NK-92 (cell line): ENCODE results near the gene SLC15A4.

Experiments
- DNase-seq: peaks from one replicate; lab custom pipeline; 2025; ENCODE audit not compliant: unreplicated experiment; lab: John Stamatoyannopoulos, UW

SLC15A4 gene

GRCh38 chr12:128755566-128755965 lies 68.2 kb downstream of the SLC15A4 start:
- DNase-seq = no peak

DNA sequence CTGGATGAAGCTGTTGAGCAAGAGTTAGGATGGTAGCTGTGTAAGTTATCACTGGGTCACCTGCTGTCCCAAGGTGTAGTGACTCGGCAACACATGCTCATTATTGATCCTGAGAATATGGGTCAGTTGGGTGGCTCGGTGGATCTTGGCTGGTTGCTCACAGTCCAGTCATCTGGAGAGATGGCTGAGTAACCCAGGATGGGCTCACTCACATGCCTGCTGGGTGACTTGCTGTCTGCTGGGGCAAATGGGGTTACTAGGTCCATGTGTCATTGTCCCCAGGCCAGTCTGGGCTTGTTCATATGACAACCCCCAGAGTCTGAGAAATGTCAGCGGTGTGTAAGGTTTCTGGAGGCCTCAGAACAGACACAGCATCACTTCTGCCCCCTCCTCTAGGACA lies 69.5 kb downstream of the SLC15A4 start:
- DNase-seq = no peak

DNA sequence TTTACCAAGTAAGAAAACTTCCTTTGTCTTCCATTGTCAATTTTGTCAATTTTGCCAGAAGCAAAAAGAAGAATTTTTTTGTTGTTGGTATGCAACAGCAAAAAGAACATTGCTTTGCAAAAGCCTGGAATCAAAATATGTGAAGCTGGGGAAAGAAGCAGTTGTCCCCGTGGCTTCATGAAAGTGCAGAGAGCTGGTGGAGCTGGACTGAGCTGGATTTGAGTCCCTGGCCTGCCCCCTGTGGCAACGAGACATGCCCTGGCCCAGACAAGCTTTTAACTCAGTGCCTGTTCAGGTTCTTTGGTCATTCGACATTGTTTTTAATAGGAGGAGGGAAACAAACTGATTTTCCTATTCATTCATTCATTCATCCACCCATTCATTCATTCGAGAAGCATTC lies 70.3 kb downstream of the SLC15A4 start:
- DNase-seq = no peak

DNA sequence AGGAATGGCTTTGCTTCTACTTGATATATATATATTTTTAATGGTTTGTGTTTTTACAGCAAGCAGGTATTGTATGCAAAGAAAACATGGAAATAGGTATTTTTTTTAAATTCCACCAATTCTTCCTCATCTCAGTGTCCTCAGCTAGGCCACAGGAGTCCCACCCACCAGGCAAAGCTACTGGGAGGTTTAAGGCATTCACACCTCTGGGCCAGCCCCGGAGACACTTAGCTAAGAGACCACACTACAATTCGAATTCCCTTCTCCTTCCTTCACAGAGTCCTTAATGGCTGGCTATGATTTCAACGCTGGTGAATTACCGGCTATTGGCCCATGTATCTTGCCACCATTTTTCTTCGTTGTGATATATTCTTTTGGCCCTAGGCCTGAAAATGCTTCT lies 71.4 kb downstream of the SLC15A4 start:
- no peak for DNase-seq

DNA sequence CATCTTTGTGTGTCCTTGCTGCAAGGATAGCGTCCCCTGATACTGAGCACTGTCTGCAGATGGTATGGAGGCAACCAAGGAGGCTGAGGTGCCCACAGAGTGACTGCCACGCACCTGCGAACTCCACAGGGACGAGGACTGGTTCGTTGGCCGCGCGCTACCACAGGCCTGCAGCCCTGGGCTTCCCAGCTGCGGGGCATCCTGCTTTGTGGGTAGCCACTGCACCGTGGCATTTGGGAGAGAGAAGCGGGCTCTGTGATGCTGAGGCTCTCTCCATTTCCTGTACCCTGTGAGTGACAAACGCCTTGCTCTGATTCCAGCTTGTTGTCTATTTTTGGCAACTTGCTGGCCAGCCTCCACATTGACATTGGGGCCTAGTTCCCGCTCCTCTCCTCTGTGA lies 76.3 kb downstream of the SLC15A4 start:
- DNase-seq = no peak

DNA sequence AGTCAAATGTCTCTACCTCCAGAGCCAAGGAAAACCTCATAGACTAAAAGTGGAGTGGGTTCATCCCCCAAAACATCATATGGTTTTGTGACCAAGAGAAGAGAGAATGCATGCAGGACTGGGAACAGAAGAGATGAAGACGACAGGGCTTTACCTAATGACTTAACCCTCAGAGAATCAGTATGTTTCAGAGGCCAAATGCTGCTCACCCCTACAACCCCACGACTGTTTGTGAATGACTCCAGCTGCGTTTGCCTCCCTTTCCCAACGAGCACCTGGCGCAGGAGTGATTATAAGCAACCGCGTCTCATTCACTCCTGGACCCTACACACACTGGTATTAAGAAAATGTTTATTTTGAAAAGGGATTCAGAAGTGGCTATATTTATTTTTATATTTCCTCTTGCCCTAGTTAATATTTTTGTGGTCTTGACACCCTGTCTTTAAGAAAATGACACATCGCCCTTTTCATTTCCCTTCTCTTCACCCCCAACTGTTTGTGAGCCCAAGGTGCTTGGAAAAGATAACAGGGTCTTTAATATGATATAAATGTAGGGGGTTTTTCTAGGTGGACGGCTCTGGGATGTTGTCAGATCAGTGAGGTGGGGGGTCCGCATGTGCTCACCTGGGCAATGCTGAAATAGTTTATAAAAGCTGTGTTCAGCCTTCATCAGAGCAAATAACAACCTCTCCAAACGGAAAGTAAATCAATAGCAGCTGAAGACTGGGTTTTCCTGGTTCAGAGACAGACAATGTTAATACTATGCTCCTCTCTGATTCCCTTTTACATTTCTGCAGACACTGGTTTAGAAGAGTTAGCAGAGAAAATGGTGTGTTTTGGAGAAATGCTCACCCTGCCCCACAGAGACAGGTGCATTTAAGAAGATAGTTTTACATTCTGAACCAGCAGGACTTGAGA lies 77.7 kb downstream of the SLC15A4 start:
- no peak for DNase-seq

GRCh38 chr12:128743916-128744315 lies 79.8 kb downstream of the SLC15A4 start:
- DNase-seq = no peak
